ENCODE results near the gene ANK2.

ANK2 gene

GRCh38 chr4:113347245-113347644 lies 297.8 kb downstream of the ANK2 start:
- DNase-seq = no peak
- Histone ChIP-seq H3K4ac (ENCODE audit: low read depth in 1 of 2, low read length in 2 of 2) (no peak overlapping the region), H2BK5ac (ENCODE audit: low read depth, low read length, poor library complexity, severe bottlenecking) (no peak overlapping the region), H3K23ac (ENCODE audit: low read length in 2 of 2) (no peak overlapping the region), H3K27ac (ENCODE audit: low read length, poor library complexity, severe bottlenecking) (no peak overlapping the region), H3K27me3 (ENCODE audit: control insufficient read depth in 1 of 2, insufficient read depth in 1 of 2, low read length in 2 of 2) (no peaks in the 10 kb centered on the region), H3K14ac (ENCODE audit: low read length in 2 of 2) (no peak overlapping the region), H2BK12ac (ENCODE audit: low read length in 2 of 2) (no peak overlapping the region), H3K4me3 (ENCODE audit: insufficient read depth in 1 of 2, low read depth in 1 of 2, low read length in 2 of 2) (no peak overlapping the region), H3K18ac (ENCODE audit: low read depth in 1 of 2, low read length in 2 of 2) (no peak overlapping the region), H4K8ac (ENCODE audit: low read length) (no peak overlapping the region), H3K9ac (ENCODE audit: low read length) (no peak overlapping the region), H3K9me3 (ENCODE audit: control insufficient read depth, low read length) (no peaks in the 10 kb centered on the region), H3K4me1 (ENCODE audit: control insufficient read depth, insufficient read depth, low read depth, low read length) (no peaks in the 10 kb centered on the region), H2BK15ac (ENCODE audit: low read depth, poor library complexity, severe bottlenecking) (no peak overlapping the region), H2AFZ (ENCODE audit: low read depth, low read length) (no peak overlapping the region), H3K4me2 (ENCODE audit: low read length, poor library complexity, severe bottlenecking) (no peak overlapping the region), H3K36me3 (ENCODE audit: control insufficient read depth in 1 of 2, insufficient read depth in 2 of 2, low read depth in 1 of 2, low read length in 2 of 2) (peaks cover 0 to 86% of the 10 kb centered on the region in 2 experiments), H2BK120ac (ENCODE audit: low read depth, low read length) (no peak overlapping the region), H3K79me1 (replicated peaks; ENCODE audit: low read length, poor library complexity, severe bottlenecking) (no peaks in the 10 kb centered on the region), H4K91ac (ENCODE audit: low read length) (no peak overlapping the region), H2AK5ac (ENCODE audit: low read length, severe bottlenecking) (no peak overlapping the region)
- 100% methylated on average over 1 of the region's 2 CpGs for WGBS

GRCh38 chr4:113349430-113349829 lies 300.0 kb downstream of the ANK2 start:
- Histone ChIP-seq H2AFZ (ENCODE audit: low read depth, low read length) (no peak overlapping the region), H3K4me1 (ENCODE audit: control insufficient read depth, insufficient read depth, low read depth, low read length) (no peaks in the 10 kb centered on the region), H3K4ac (ENCODE audit: low read depth in 1 of 2, low read length in 2 of 2) (no peak overlapping the region), H3K23ac (ENCODE audit: low read length in 2 of 2) (no peak overlapping the region), H2BK120ac (ENCODE audit: low read depth, low read length) (no peak overlapping the region), H3K36me3 (ENCODE audit: control insufficient read depth in 1 of 2, insufficient read depth in 2 of 2, low read depth in 1 of 2, low read length in 2 of 2) (peaks cover 4 to 87% of the 10 kb centered on the region in 2 experiments), H3K27me3 (ENCODE audit: control insufficient read depth in 1 of 2, insufficient read depth in 1 of 2, low read length in 2 of 2) (no peaks in the 10 kb centered on the region), H3K14ac (ENCODE audit: low read length in 2 of 2) (no peak overlapping the region), H2AK5ac (ENCODE audit: low read length, severe bottlenecking) (no peak overlapping the region), H3K4me2 (ENCODE audit: low read length, poor library complexity, severe bottlenecking) (no peak overlapping the region), H3K4me3 (ENCODE audit: insufficient read depth in 1 of 2, low read depth in 1 of 2, low read length in 2 of 2) (no peak overlapping the region), H3K9me3 (ENCODE audit: control insufficient read depth, low read length) (no peaks in the 10 kb centered on the region), H3K9ac (ENCODE audit: low read length) (no peak overlapping the region), H2BK15ac (ENCODE audit: low read depth, poor library complexity, severe bottlenecking) (no peak overlapping the region), H2BK12ac (ENCODE audit: low read length in 2 of 2) (no peak overlapping the region), H3K18ac (ENCODE audit: low read depth in 1 of 2, low read length in 2 of 2) (no peak overlapping the region), H2BK5ac (ENCODE audit: low read depth, low read length, poor library complexity, severe bottlenecking) (no peak overlapping the region), H3K27ac (ENCODE audit: low read length, poor library complexity, severe bottlenecking) (no peak overlapping the region), H3K79me1 (replicated peaks; ENCODE audit: low read length, poor library complexity, severe bottlenecking) (no peaks in the 10 kb centered on the region), H4K91ac (ENCODE audit: low read length) (no peak overlapping the region), H4K8ac (ENCODE audit: low read length) (no peak overlapping the region)
- no peak for DNase-seq
- WGBS = 98% methylated on average over 4 of the region's 4 CpGs

GRCh38 chr4:113350576-113350975 lies 301.1 kb downstream of the ANK2 start:
- Histone ChIP-seq H3K9me3 (ENCODE audit: control insufficient read depth, low read length) (no peaks in the 10 kb centered on the region), H4K91ac (ENCODE audit: low read length) (no peak overlapping the region), H3K18ac (ENCODE audit: low read depth in 1 of 2, low read length in 2 of 2) (no peak overlapping the region), H2BK15ac (ENCODE audit: low read depth, poor library complexity, severe bottlenecking) (no peak overlapping the region), H3K23ac (ENCODE audit: low read length in 2 of 2) (no peak overlapping the region), H2BK12ac (ENCODE audit: low read length in 2 of 2) (no peak overlapping the region), H2AFZ (ENCODE audit: low read depth, low read length) (no peak overlapping the region), H3K4me2 (ENCODE audit: low read length, poor library complexity, severe bottlenecking) (no peak overlapping the region), H3K36me3 (ENCODE audit: control insufficient read depth in 1 of 2, insufficient read depth in 2 of 2, low read depth in 1 of 2, low read length in 2 of 2) (peaks cover 4 to 76% of the 10 kb centered on the region in 2 experiments), H2BK5ac (ENCODE audit: low read depth, low read length, poor library complexity, severe bottlenecking) (no peak overlapping the region), H3K9ac (ENCODE audit: low read length) (no peak overlapping the region), H2BK120ac (ENCODE audit: low read depth, low read length) (no peak overlapping the region), H3K14ac (ENCODE audit: low read length in 2 of 2) (no peak overlapping the region), H3K27me3 (ENCODE audit: control insufficient read depth in 1 of 2, insufficient read depth in 1 of 2, low read length in 2 of 2) (no peaks in the 10 kb centered on the region), H3K27ac (ENCODE audit: low read length, poor library complexity, severe bottlenecking) (no peak overlapping the region), H3K4ac (ENCODE audit: low read depth in 1 of 2, low read length in 2 of 2) (no peak overlapping the region), H3K79me1 (replicated peaks; ENCODE audit: low read length, poor library complexity, severe bottlenecking) (no peaks in the 10 kb centered on the region), H2AK5ac (ENCODE audit: low read length, severe bottlenecking) (no peak overlapping the region), H4K8ac (ENCODE audit: low read length) (no peak overlapping the region), H3K4me3 (ENCODE audit: insufficient read depth in 1 of 2, low read depth in 1 of 2, low read length in 2 of 2) (no peak overlapping the region), H3K4me1 (ENCODE audit: control insufficient read depth, insufficient read depth, low read depth, low read length) (peaks cover 2% of the 10 kb centered on the region)
- no peak for DNase-seq

- Histone ChIP-seq H2BK12ac (ENCODE audit: low read length in 2 of 2) (peak overlapping the region in 1 of 2 experiments; percentile 67), H3K27me3 (ENCODE audit: control insufficient read depth in 1 of 2, insufficient read depth in 1 of 2, low read length in 2 of 2) (no peaks in the 10 kb centered on the region), H3K23ac (ENCODE audit: low read length in 2 of 2) (no peak overlapping the region), H3K18ac (ENCODE audit: low read depth in 1 of 2, low read length in 2 of 2) (no peak overlapping the region), H3K4me3 (ENCODE audit: insufficient read depth in 1 of 2, low read depth in 1 of 2, low read length in 2 of 2) (peak overlapping the region in 1 of 2 experiments; percentile 27), H2AK5ac (ENCODE audit: low read length, severe bottlenecking) (no peak overlapping the region), H3K4ac (ENCODE audit: low read depth in 1 of 2, low read length in 2 of 2) (peak overlapping the region in 1 of 2 experiments; percentile 17), H3K79me1 (replicated peaks; ENCODE audit: low read length, poor library complexity, severe bottlenecking) (no peaks in the 10 kb centered on the region), H4K8ac (ENCODE audit: low read length) (peak overlapping the region; percentile 45), H3K4me2 (ENCODE audit: low read length, poor library complexity, severe bottlenecking) (no peak overlapping the region), H2BK5ac (ENCODE audit: low read depth, low read length, poor library complexity, severe bottlenecking) (no peak overlapping the region), H3K14ac (ENCODE audit: low read length in 2 of 2) (no peak overlapping the region), H3K4me1 (ENCODE audit: control insufficient read depth, insufficient read depth, low read depth, low read length) (peaks cover 6% of the 10 kb centered on the region), H3K9ac (ENCODE audit: low read length) (peak overlapping the region; percentile 60), H2BK120ac (ENCODE audit: low read depth, low read length) (no peak overlapping the region), H3K9me3 (ENCODE audit: control insufficient read depth, low read length) (peaks cover 20% of the 10 kb centered on the region), H3K36me3 (ENCODE audit: control insufficient read depth in 1 of 2, insufficient read depth in 2 of 2, low read depth in 1 of 2, low read length in 2 of 2) (peaks cover 4 to 58% of the 10 kb centered on the region in 2 experiments), H3K27ac (ENCODE audit: low read length, poor library complexity, severe bottlenecking) (no peak overlapping the region), H2AFZ (ENCODE audit: low read depth, low read length) (no peak overlapping the region), H2BK15ac (ENCODE audit: low read depth, poor library complexity, severe bottlenecking) (no peak overlapping the region), H4K91ac (ENCODE audit: low read length) (no peak overlapping the region)
- WGBS = 22% methylated on average over 13 of the region's 13 CpGs
- DNase-seq = peak; percentile 91
These were observed 306.3 kb downstream of the ANK2 start for GRCh38 chr4:113355550-113356371.

Measured in mesenchymal stem cell (in vitro differentiated cells and primary cell).